ENCODE results near the gene PHYHD1. TPM values are rescaled to one million over a fixed set of nuclear protein-coding genes. Genes with fewer than 3 reads are reported as not detected.

PHYHD1 gene
- total RNA-seq, 1 experiment from 2014 or later: 0.32 TPM

GRCh38 chr9:128947527-128948301 lies 26.9 kb downstream of the PHYHD1 start, which contains the start of the genes DOLK and NUP188:
DOLK (minus strand) TSS chr9:128947603; CDS start chr9:128947303, 300 bp downstream.
NUP188 (plus strand) TSS chr9:128947699; CDS start chr9:128947720, 21 bp downstream.
- RAD21 ChIA-PET (ENCODE audit: low non-redundant PET in 1 of 2, low total read pairs in 2 of 2, uncharacterized antibody in 2 of 2, unreplicated experiment in 2 of 2): no interaction called here
- H2AFZ ChIP-seq (ENCODE audit: low read depth, low read length, poor library complexity, severe bottlenecking): peak within 1 kb of the TSS; percentile 37
- POLR2A ChIA-PET: interaction anchor here (1.0 kb wide), 2 partner anchors 19 to 80 kb away, joined by 3 read pairs; partner anchors contain the start of gene SH3GLB2
- TSS peak; percentile 68 for BruUV-seq (replicated peaks)
- CTCF ChIA-PET: interaction anchor here (1.0 to 1.2 kb wide), 2 partner anchors 95 to 223 kb away, joined by 3 read pairs; partner anchors contain the start of gene ZDHHC12
- no peaks in the 10 kb centered on the region for H3K9me3 ChIP-seq (ENCODE audit: control insufficient read depth in 1 of 2, insufficient read depth in 1 of 2, low read depth in 1 of 2, low read length in 2 of 2)
- peak within 1 kb of the TSS; percentile 100 for H3K9ac ChIP-seq (ENCODE audit: low read length)
- intact Hi-C loops (cut with micrococcal nuclease): no loop called here
- H4K20me1 ChIP-seq (ENCODE audit: insufficient read depth): no peaks in the 10 kb centered on the region
- DNase-seq (ENCODE audit: low read depth, low spot score) (peak; percentile 66), ATAC-seq (peak; percentile 81)
- H3K9me2 ChIP-seq (ENCODE audit: insufficient read depth): no peaks in the 10 kb centered on the region
- H3K4me1 ChIP-seq (ENCODE audit: control insufficient read depth in 1 of 2, insufficient read depth in 2 of 2, low read length in 2 of 2): peaks cover 8 to 18% of the 10 kb centered on the region in 2 experiments; a peak in 2 of 4 replicates
- peak within 1 kb of the TSS; percentile 94 for H3K27ac ChIP-seq (ENCODE audit: low read depth, low read length)
- peaks cover 38% of the 10 kb centered on the region for H3K79me2 ChIP-seq (ENCODE audit: insufficient read depth, low read length)
- H3K4me3 ChIP-seq (replicated peaks in 1 of 2; ENCODE audit: low read depth in 1 of 2, low read length in 2 of 2): peak within 1 kb of the TSS; percentile 90 to 100
- H3K36me3 ChIP-seq (ENCODE audit: control insufficient read depth in 1 of 2, insufficient read depth in 2 of 2, low read length in 2 of 2): peaks cover 2 to 9% of the 10 kb centered on the region in 2 experiments; a peak in 1 of 4 replicates
- no peaks in the 10 kb centered on the region for H3K27me3 ChIP-seq (ENCODE audit: insufficient read depth, low read length)
- peak within 1 kb of the TSS; percentile 95 for H3K4me2 ChIP-seq (ENCODE audit: low read length)
- TF ChIP-seq TCF7L2 (IDR thresholded peaks at IDR 0.05; ENCODE audit: borderline replicate concordance, extremely low read depth, insufficient read depth, insufficient read length) (no peak), SIN3A (IDR thresholded peaks at IDR 0.05; ENCODE audit: low read depth) (peak; percentile 82), MAX (IDR thresholded peaks at IDR 0.05) (peak; percentile 95), POLR2AphosphoS5 (IDR thresholded peaks at IDR 0.05; ENCODE audit: low read depth, low read length) (peak; percentile 89), ELF1 (IDR thresholded peaks at IDR 0.05; ENCODE audit: borderline replicate concordance, low read depth) (no peak), CTCF (IDR thresholded peaks at IDR 0.05 in 2 of 3, conservative IDR thresholded peaks at IDR 0.05 in 1 of 3; ENCODE audit: borderline replicate concordance in 1 of 3, insufficient read depth in 1 of 3, low read depth in 2 of 3, low read length in 2 of 3) (no peak), JUND (IDR thresholded peaks at IDR 0.05) (0 out of 2 replicates have a peak, but pooled peaks have one; percentile 14), EZH2phosphoT487 (IDR thresholded peaks at IDR 0.05; ENCODE audit: borderline replicate concordance) (no peak), EGR1 (IDR thresholded peaks at IDR 0.05; ENCODE audit: low read depth) (peak; percentile 100), REST (IDR thresholded peaks at IDR 0.05; ENCODE audit: low read depth) (no peak), CBX3 (IDR thresholded peaks at IDR 0.05; ENCODE audit: low read depth) (no peak), ZFX (IDR thresholded peaks at IDR 0.05) (no peak), FOSL1 (IDR thresholded peaks at IDR 0.05; ENCODE audit: low read depth) (no peak), YY1 (IDR thresholded peaks at IDR 0.05; ENCODE audit: extremely low read depth, insufficient replicate concordance, low read depth, low read length) (peak; percentile 98), ZBTB33 (IDR thresholded peaks at IDR 0.05; ENCODE audit: extremely low read depth, insufficient replicate concordance, low read length) (peak; percentile 31), ATF3 (IDR thresholded peaks at IDR 0.05) (no peak), POLR2A (IDR thresholded peaks at IDR 0.05; ENCODE audit: borderline replicate concordance, extremely low read depth, insufficient read depth, insufficient read length) (peak; percentile 92), RAD21 (IDR thresholded peaks at IDR 0.05; ENCODE audit: low read depth) (no peak), CEBPB (IDR thresholded peaks at IDR 0.05; ENCODE audit: low read depth) (no peak)

Measured in HCT116 (cell line).